ENCODE results near the gene GRIFIN.

DNA sequence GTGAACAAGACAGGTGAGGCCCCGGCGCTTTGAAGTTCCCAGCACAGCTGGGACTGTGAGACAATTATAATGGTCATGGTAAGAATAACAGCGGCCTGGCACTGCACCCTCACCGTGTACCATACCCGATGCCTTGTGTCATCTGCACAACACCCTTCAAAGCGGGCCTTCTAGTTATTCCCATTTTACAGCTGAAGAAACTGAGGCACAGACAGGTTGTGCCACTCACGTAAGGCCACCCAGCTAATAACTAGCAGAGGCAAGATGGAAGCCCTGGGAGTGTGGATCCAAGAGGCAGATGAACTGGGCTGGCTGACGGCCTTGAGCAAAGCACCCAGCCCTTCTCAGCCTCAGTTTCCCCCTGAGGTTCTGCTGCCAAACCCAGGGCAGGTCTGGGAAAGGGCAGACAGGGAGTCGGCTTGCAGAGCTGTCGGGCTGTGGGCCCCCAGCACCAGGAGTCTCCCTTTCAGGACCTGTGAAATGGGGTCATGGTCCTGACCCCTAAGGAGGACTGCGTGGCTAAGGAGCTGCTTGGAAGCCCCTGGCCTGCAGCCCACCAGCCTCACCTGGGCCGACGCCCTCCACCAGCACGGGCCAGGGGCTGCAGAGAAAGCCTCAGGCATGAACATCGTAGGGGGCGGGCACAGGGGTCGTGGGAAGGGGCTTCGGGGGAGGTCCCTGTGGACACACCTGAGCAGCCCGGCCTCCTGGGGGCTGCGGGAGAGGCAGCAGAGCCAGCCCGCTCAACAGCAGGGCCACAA lies 28.1 kb upstream of the GRIFIN start:
- TF ChIP-seq POLR2A (IDR thresholded peaks at IDR 0.05; ENCODE audit: low read depth, low read length): no peak
- no peak for TF ChIP-seq POLR2AphosphoS5 (IDR thresholded peaks at IDR 0.05; ENCODE audit: low read depth, low read length)
- no peak for TF ChIP-seq TAF1 (IDR thresholded peaks at IDR 0.05; ENCODE audit: borderline replicate concordance, low read depth, low read length)
